ENCODE measurements around the gene GPR27.

GPR27 gene

DNA sequence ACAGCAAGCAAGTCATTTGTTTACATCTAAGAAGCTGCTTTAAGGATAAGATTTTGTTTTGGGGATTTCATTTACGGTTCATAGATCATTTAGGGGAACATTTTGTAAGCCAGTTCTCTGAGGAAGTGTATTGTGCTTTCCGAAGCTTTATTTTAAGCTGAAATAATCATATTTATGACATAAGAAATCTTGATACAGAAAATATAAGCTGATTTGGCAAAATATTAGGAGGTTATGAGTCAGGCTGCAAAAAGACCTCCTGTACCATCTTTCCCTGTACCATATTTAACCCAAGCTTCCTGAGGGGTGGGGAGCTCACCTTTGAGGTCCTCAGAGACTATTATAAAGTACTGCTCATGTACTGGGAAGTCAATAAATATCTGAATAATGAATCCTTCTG lies 20.3 kb upstream of the GPR27 start:
- DNase-seq = no peak

DNA sequence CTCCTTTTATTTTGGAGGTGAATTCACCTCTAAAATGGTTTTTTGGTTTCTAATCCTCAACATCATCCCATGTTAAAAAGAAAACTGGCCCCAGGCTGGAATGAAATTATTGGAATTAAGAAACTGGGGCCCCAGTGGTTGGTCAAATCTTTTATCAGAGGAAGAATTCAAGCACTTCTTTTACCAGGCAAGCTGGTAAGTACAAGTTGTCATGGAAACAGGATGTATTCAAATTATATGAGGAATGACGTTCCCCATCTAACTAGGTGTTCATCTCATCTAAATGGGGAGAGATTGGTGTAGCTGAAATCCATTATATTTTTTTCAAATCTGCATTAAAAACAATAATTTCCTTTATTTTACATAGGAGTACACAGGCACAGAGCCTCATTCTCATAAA lies 18.8 kb upstream of the GPR27 start:
- no peak for DNase-seq

DNA sequence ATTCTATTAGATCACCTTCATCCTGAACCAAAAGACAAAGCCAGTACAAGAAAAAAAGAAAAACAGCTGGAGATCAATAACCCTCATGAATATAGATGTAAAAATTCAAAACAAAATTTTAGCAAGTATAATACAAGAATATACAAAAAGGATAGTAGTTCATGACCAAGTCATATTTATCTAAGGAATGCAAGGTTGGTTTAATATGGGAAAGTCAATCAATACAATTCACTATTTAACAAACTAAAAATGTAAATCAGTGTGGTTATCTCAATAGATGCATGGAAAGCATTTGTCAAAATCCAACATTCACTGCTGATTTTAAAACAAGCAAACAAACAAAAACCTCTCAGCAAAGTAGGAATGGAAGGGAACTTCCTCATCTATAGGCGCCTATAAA lies 11.0 kb upstream of the GPR27 start:
- no peak for DNase-seq

- DNase-seq = no peak
Observed at GRCh38 chr3:71744738-71745137, 8.9 kb upstream of the GPR27 start.

- DNase-seq = no peak
Observed at GRCh38 chr3:71751602-71752001, 2.1 kb upstream of the GPR27 start.

- no peak for DNase-seq
Observed at GRCh38 chr3:71752831-71753700, 589 bp upstream of the GPR27 start.

GRCh38 chr3:71754610-71755253 lies 1.1 kb downstream of the GPR27 start:
- DNase-seq = no peak

GRCh38 chr3:71758091-71758490 lies 4.4 kb downstream of the GPR27 start:
- no peak for DNase-seq

GRCh38 chr3:71759401-71759800 lies 5.7 kb downstream of the GPR27 start:
- no peak for DNase-seq

- no peak for DNase-seq
Observed at GRCh38 chr3:71760140-71760539, 6.5 kb downstream of the GPR27 start.

DNA sequence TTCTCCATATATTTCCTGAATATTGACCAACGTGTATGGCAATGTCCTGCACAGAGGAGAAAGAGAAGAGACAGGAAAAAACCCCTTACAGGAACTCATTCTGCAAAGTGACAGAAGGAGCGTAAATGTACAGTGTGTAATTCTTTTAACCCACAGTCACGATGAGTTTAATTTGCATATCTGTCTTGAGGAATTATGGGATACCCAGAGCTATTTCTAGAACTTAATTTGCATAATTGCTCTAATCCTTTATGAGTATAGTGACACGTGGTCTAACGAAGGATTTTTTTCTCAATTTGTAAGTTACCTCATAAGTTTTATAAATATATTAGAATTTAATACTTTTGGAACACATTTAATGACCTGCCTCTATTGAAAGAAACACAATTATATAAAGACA lies 9.8 kb downstream of the GPR27 start:
- no peak for DNase-seq

DNA sequence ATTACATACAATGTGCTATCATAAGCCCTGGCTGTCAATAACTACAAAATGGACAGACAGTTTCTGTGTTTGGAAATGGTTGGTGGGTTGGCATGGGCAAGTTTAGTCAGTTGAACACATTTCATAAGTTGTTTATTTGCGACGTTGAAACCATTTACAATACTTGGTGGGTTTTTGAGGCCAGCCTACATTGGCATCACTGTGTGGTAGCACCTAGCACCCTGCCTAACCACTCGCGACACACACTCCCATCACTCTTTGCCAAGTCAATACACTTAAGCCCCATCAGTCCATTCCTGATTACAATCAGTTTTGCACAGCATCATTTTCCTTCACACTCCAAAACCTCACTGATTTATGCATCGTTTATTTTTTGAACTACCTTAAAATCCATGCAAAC lies 17.5 kb downstream of the GPR27 start:
- no peak for DNase-seq

DNA sequence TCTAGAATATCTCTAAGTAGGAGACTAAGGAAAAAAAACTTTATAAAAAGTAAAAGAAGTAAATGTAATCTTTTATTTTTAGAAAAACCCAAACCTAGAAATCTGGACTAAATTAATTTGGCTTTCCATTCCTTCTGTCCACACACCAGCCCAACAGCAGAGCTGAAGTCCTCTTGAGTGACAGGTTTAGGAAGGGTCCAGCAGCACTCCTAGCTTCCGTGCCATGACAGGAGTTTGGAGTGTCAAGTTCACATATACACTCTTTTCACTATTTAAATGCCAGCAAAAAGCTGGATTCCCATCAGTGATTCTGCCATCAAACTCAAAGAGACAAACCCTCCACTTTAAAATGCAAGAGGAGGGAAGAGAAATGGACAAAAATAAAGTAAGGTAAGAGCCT lies 18.2 kb downstream of the GPR27 start:
- DNase-seq = no peak

- no peak for DNase-seq
Observed at GRCh38 chr3:71776538-71776937, 22.9 kb downstream of the GPR27 start.

- DNase-seq = no peak
Observed at GRCh38 chr3:71778353-71778752, 24.7 kb downstream of the GPR27 start.

DNA sequence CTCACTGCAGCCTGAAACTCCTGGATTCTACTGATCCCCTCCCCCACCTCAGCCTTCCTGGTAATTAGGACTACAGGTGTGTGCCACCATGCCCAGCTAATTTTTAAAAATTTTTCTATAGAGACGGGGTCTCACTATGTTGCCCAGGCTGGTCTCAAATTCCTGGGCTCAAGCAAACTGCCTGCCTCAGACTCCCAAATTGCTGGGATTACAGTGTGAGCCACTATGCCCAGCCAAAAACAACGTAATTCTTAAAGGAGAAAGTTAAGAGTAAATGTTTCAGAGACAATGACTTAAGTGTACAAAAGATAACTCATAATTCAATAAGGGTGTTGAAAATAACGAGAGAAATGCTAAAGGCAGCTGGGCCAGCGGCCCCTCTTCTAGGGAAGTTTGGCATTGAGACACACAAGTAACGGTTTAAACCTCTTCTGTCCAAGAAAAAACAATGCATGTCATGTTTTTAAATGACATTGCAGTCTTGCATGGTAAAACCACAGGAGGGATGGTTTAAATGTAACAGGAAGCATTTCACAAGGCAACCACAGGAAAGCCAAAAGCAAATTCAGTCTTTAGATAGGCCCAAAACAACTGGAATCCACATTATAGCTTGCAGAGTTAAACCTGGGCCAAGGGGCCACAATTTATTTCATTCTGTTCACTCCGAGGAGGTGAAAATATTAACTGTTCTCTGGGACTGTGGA lies 26.2 kb downstream of the GPR27 start:
- no peak for DNase-seq

GRCh38 chr3:71780430-71780829 lies 26.8 kb downstream of the GPR27 start:
- no peak for DNase-seq

- no peak for DNase-seq
Observed at GRCh38 chr3:71783152-71783551, 29.5 kb downstream of the GPR27 start.

DNA sequence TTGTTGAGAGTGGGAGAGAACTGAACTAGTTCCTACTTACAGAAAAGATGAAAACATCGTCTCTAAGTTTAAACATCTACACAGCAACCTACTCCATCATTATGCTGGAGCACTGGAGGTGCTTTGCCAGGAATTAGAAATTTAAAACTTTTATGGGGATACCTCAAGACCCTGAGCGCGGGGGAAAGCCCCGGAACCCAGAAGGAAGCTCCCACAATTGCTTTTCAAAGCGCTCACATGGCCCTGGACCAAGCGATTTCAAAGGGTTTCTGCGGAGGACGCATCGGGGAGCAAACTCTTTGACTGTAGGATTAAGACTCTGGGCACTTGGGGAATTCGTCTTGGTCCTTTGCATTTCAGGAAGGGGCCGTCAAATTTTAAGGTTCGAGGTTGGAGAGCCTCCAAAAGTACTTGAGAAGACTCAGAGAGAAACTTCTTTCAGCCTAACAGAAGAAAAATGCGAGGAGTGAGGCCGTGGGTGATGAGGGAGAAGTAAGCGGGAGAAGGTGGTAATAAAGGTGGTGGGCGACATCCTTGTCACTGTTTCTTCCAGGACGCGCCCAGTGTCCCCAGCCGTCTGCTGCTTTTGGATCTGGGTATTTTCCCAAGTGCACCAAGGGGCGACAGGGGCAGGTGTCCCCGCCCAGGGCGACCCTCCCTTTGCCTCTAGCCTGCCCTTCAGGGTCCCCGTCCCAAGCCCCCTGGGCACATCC lies 30.7 kb downstream of the GPR27 start:
- no peak for DNase-seq

DNA sequence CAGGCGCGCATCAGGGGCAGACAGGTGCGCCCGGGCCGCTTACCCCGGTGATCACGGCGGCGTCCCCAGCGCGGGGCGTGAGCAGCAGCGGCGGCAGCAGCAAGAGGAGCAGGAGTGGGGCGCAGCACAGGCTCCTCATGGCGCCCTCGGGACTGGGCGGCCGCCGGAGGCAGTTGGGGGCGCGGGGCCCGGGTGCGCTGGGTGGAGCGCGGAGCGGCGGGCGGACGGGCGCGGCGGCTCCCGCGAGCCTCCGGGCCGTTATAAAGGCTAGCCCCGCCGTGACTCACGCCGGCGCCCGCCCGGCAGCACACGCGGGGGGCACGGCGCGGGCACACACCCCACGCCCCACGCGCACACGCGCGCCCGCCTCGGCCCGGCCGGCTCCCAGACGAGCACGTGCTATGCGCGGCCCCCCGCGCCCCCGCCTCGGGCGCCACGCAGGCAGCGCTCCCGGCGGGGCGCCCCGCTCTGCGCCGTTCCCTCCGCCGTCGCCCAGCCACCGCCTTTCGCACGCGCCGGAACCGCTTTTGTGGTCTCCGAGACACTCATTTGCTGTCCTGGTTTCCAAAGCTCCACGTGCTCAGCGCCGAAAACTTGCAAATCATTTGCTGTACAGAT lies 31.4 kb downstream of the GPR27 start, which contains the start of gene PROK2:
PROK2 (minus strand) TSS at position 235 of the 618 bp plus-strand sequence; CDS start at position 139, 96 bp downstream.
- DNase-seq = no peak

DNA sequence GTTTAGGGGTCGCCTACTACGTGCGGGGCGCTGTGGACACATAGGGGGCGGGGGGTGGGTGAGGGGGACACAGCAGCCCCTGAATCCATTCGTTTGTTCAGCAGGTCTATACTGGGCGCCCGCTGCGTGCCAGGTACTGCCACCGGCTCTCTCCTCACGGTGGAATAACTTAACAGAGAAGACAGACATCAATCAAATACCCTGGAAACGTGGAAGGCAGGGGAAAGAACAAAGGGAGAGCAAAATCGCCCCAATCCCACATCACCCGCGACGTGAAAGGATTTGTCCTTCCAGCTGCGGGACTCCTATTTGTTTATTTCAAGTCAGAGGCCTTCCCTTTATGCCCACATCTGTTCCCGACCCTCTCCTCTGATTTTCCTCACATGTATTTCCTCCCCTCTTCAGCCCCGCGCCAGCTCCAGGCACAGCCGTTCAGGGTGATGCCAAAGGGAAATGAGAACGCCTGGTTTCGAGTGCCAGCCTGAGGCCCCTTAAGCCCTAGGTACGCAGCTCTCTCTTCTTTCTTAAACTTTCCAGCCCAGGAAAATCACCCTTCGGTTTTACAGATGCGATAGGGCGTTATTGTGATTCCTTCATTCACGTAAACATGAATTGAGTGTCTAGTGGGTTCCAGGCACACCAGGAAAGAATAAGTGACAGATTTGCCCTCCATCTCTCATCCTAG lies 32.0 kb downstream of the GPR27 start:
- DNase-seq = no peak

- no peak for DNase-seq
Observed at GRCh38 chr3:71786217-71786549, 32.5 kb downstream of the GPR27 start.
